Vagina (tissue), 2 donors: ENCODE data around the gene NXT1.

Experiments used
- POLR2AphosphoS5 ChIP-seq, 2 donors: sonication (generic); formaldehyde crosslinking; IDR thresholded peaks; one replicate each; pipeline ENCODE4 v1.9.0; 2017; ENCODE audit warnings: antibody characterized with exemption in 2 of 2, mild to moderate bottlenecking in 2 of 2, low read depth in 1 of 2; ENCODE audit not compliant: insufficient read depth in 1 of 2
- TF ChIP-seq, protein P1 (sequence below), 3 experiments: fragments of 450-650 bp in 2 of 3; fragments of 200-600 bp in 1 of 3; sonication (generic) in 1 of 3; IDR thresholded peaks; one replicate each; pipeline ENCODE4 v1.5.1; 2017 to 2019; ENCODE audit warnings: antibody characterized with exemption in 3 of 3, mild to moderate bottlenecking in 2 of 3, moderate library complexity in 2 of 3

DNA sequence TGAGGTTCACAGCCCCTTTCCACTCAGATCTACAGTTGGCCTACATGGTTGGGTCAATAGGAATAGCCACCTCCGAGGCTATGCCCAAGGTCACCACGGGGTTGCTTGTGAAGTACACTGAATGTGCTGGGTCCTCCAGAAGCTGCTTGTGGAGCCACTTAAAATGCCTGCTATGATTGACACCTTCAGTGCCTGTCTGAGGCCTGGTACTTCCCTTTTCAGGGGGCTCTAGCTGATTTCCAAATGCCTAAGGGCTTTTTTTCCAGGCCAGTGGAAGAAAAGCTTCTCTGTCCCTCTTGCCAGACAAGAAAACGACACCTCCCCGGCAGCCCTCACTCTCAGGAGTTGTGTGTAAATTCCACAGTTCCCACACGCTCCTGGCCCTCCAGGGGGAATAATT lies 6.3 kb upstream of the NXT1 start:
- TF ChIP-seq, protein P1, sequence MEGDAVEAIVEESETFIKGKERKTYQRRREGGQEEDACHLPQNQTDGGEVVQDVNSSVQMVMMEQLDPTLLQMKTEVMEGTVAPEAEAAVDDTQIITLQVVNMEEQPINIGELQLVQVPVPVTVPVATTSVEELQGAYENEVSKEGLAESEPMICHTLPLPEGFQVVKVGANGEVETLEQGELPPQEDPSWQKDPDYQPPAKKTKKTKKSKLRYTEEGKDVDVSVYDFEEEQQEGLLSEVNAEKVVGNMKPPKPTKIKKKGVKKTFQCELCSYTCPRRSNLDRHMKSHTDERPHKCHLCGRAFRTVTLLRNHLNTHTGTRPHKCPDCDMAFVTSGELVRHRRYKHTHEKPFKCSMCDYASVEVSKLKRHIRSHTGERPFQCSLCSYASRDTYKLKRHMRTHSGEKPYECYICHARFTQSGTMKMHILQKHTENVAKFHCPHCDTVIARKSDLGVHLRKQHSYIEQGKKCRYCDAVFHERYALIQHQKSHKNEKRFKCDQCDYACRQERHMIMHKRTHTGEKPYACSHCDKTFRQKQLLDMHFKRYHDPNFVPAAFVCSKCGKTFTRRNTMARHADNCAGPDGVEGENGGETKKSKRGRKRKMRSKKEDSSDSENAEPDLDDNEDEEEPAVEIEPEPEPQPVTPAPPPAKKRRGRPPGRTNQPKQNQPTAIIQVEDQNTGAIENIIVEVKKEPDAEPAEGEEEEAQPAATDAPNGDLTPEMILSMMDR (IDR thresholded peaks at IDR 0.05): no peak
- TF ChIP-seq POLR2AphosphoS5 (IDR thresholded peaks at IDR 0.05; ENCODE audit: insufficient read depth in 1 of 2, low read depth in 1 of 2): no peak
